PC-9 (cell line): Measurements from ENCODE around the gene SLC22A3. TPM values are rescaled to one million over a fixed set of nuclear protein-coding genes. Genes with fewer than 3 reads are reported as not detected.

Experiments
- BruUV-seq: library from RNA; stranded (reverse); fragments of 400-500 nt; replicated peaks from 2 replicates; lab custom pipeline; 2021; lab: Mats Ljungman, UMichigan
- CTCF ChIA-PET: fragments of 300-600 bp; sonication (Branson Sonifier 250); formaldehyde crosslinking; loops from one replicate; lab custom pipeline; 2022; ENCODE audit warnings: antibody characterized with exemption; lab: Charles Lee
- POLR2A ChIA-PET: fragments of 300-600 bp; sonication (Branson Sonifier 250); formaldehyde crosslinking; loops from one replicate; lab custom pipeline; 2022; ENCODE audit warnings: antibody characterized with exemption; ENCODE audit not compliant: unreplicated experiment; lab: Charles Lee
- DNase-seq, 2 experiments: peaks; one replicate each; pipeline versions ENCODE4 v3.0.0 to v3.0.0-alpha.2; 2015 to 2022; ENCODE audit warnings: mixed read lengths in 1 of 2
- H2AFZ ChIP-seq: fragments of 200-600 bp; sonication (generic); 2 replicates; pipeline ENCODE4 v1.8.1; 2017; ENCODE audit warnings: antibody characterized with exemption
- H3F3A ChIP-seq: fragments of 200-600 bp; sonication (generic); 2 replicates; pipeline ENCODE4 v1.8.1; 2017; ENCODE audit warnings: antibody characterized with exemption, mild to moderate bottlenecking, low read depth; ENCODE audit not compliant: insufficient read depth
- H3K27ac ChIP-seq: fragments of 200-600 bp; sonication (generic); 2 replicates; pipeline ENCODE4 v1.6.1; 2016; ENCODE audit warnings: mixed run types
- H3K27me3 ChIP-seq: fragments of 200-600 bp; sonication (generic); 2 replicates; pipeline ENCODE4 v1.6.1; 2016; ENCODE audit warnings: low read depth, mixed run types; ENCODE audit not compliant: insufficient read depth
- H3K36me3 ChIP-seq: fragments of 200-600 bp; sonication (generic); 2 replicates; pipeline ENCODE4 v1.6.1; 2016; ENCODE audit warnings: low read depth, mixed run types
- H3K4me1 ChIP-seq: fragments of 200-600 bp; sonication (generic); replicated peaks from 2 replicates; pipeline ENCODE4 v1.6.1; 2016; ENCODE audit warnings: mixed run types; ENCODE audit not compliant: insufficient read depth
- H3K4me2 ChIP-seq: fragments of 200-600 bp; sonication (generic); 2 replicates; pipeline ENCODE4 v1.6.1; 2017; ENCODE audit warnings: mixed run types
- H3K4me3 ChIP-seq: fragments of 200-600 bp; sonication (generic); 2 replicates; pipeline ENCODE4 v1.6.1; 2016; ENCODE audit warnings: mixed run types
- H3K79me2 ChIP-seq: fragments of 200-600 bp; sonication (generic); 2 replicates; pipeline ENCODE4 v1.6.1; 2017; ENCODE audit warnings: low read depth, mixed run types
- H3K9me2 ChIP-seq: fragments of 200-600 bp; sonication (generic); 2 replicates; pipeline ENCODE4 v1.8.1; 2017; ENCODE audit warnings: mild to moderate bottlenecking; ENCODE audit not compliant: insufficient read depth
- H3K9me3 ChIP-seq: fragments of 200-600 bp; sonication (generic); 2 replicates; pipeline ENCODE4 v1.8.1; 2016; ENCODE audit warnings: low read depth; ENCODE audit not compliant: insufficient read depth
- H4K20me1 ChIP-seq: fragments of 200-600 bp; sonication (generic); 2 replicates; pipeline ENCODE4 v1.8.1; 2017; ENCODE audit not compliant: insufficient read depth
- EZH2 ChIP-seq: fragments of 200-600 bp; sonication (generic); IDR thresholded peaks from 2 replicates; pipeline ENCODE4 v1.8.0; 2017; ENCODE audit warnings: antibody characterized with exemption, low read depth
- intact Hi-C: fragments of 100-400 bp; cut with micrococcal nuclease; formaldehyde crosslinking; loops from one replicate; pipeline ENCODE4 v1.10.0; 2022; ENCODE audit not compliant: unreplicated experiment
- total RNA-seq: library from RNA; stranded (reverse); gene quantifications from 2 replicates; pipeline ENCODE4 v1.2.3, GENCODE V29; 2021
- TF ChIP-seq, protein P1 (sequence below): fragments of 200-600 bp; sonication (generic); conservative IDR thresholded peaks from 2 replicates; pipeline ENCODE4 v1.6.1; 2017; ENCODE audit warnings: mixed run types, antibody characterized with exemption, mild to moderate bottlenecking, moderate library complexity

SLC22A3 gene
- total RNA-seq, 1 experiment from 2014 or later = not detected

DNA sequence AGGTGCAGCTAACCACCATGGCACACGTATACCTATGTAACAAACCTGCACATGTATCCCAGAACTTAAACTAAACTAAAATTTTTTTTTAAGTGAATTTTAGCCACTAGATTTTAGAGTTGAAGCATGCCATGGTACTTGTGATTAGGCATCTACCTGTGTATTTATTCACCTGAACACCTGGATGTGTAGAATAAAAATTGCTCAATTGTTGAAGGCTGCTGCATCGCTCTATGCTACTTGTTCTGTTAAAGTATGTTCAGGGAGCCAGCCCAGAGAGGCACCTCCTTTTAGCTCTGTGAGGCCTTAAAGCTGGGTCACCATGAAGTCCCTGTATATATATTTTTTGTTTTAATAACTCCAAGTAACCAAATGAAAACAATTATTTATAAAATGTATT is 28.3 kb downstream of the SLC22A3 start:
- no peaks in the 10 kb centered on the region for H3K27me3 ChIP-seq
- ChIA-PET POLR2A (no interaction called here), CTCF (no interaction called here)
- TF ChIP-seq EZH2 = no peak
- TF ChIP-seq, protein P1, sequence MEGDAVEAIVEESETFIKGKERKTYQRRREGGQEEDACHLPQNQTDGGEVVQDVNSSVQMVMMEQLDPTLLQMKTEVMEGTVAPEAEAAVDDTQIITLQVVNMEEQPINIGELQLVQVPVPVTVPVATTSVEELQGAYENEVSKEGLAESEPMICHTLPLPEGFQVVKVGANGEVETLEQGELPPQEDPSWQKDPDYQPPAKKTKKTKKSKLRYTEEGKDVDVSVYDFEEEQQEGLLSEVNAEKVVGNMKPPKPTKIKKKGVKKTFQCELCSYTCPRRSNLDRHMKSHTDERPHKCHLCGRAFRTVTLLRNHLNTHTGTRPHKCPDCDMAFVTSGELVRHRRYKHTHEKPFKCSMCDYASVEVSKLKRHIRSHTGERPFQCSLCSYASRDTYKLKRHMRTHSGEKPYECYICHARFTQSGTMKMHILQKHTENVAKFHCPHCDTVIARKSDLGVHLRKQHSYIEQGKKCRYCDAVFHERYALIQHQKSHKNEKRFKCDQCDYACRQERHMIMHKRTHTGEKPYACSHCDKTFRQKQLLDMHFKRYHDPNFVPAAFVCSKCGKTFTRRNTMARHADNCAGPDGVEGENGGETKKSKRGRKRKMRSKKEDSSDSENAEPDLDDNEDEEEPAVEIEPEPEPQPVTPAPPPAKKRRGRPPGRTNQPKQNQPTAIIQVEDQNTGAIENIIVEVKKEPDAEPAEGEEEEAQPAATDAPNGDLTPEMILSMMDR = no peak
- no peak overlapping the region for H3K27ac ChIP-seq
- BruUV-seq = no TSS peak
- no peak for DNase-seq
- H3K36me3 ChIP-seq = no peaks in the 10 kb centered on the region
- no peaks in the 10 kb centered on the region for H3K9me2 ChIP-seq
- no peak overlapping the region for H2AFZ ChIP-seq
- H3F3A ChIP-seq = no peaks in the 10 kb centered on the region
- H3K4me1 ChIP-seq = no peaks in the 10 kb centered on the region
- H3K79me2 ChIP-seq = no peaks in the 10 kb centered on the region
- intact Hi-C loops = no loop called here
- no peaks in the 10 kb centered on the region for H4K20me1 ChIP-seq
- no peaks in the 10 kb centered on the region for H3K9me3 ChIP-seq
- no peak overlapping the region for H3K4me2 ChIP-seq
- H3K4me3 ChIP-seq = no peak overlapping the region

GRCh38 chr6:160378218-160378617 is 30.0 kb downstream of the SLC22A3 start:
- Histone ChIP-seq H3K4me3 (no peak overlapping the region), H3K4me2 (no peak overlapping the region), H3K4me1 (no peaks in the 10 kb centered on the region), H3K9me3 (no peaks in the 10 kb centered on the region), H3K27me3 (no peaks in the 10 kb centered on the region), H3K36me3 (no peaks in the 10 kb centered on the region), H2AFZ (no peak overlapping the region), H3K9me2 (no peaks in the 10 kb centered on the region), H3F3A (no peaks in the 10 kb centered on the region), H3K79me2 (no peaks in the 10 kb centered on the region), H3K27ac (no peak overlapping the region), H4K20me1 (no peaks in the 10 kb centered on the region)
- BruUV-seq = no TSS peak
- ChIA-PET CTCF (no interaction called here), POLR2A (no interaction called here)
- intact Hi-C loops = no loop called here
- no peak for DNase-seq
- TF ChIP-seq EZH2 = no peak
- TF ChIP-seq, protein P1 = no peak

DNA sequence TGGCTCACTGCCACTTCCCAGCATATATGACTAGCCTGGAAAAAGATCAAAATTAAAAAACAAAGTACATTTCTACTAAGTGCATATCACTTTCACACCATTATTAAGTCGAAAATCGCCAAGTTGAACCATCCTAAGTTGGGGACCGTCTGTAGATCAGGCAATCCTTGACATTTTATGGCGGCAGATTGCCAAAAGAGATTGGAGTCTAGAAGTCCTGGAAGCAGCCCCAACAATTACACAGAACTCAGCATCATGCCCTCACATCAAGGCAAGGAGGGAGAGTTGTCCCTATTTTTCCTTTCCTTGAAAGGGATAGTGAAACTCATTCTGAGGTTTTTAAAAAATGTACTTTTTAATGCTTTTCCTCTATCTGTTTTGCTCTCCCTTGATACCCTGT is 30.7 kb downstream of the SLC22A3 start:
- H3K4me1 ChIP-seq = no peaks in the 10 kb centered on the region
- BruUV-seq = no TSS peak

More for the DNA sequence above, 30.7 kb downstream of the SLC22A3 start:
- no peaks in the 10 kb centered on the region for H4K20me1 ChIP-seq
- H3F3A ChIP-seq = no peaks in the 10 kb centered on the region
- H3K79me2 ChIP-seq = no peaks in the 10 kb centered on the region
- no peak for TF ChIP-seq EZH2
- TF ChIP-seq, protein P1 = no peak
- no peak for DNase-seq
- ChIA-PET POLR2A (no interaction called here), CTCF (no interaction called here)
- no peak overlapping the region for H3K4me3 ChIP-seq
- H2AFZ ChIP-seq = no peak overlapping the region
- no peaks in the 10 kb centered on the region for H3K9me3 ChIP-seq
- no peaks in the 10 kb centered on the region for H3K27me3 ChIP-seq
- no peak overlapping the region for H3K27ac ChIP-seq
- H3K4me2 ChIP-seq = no peak overlapping the region
- no peaks in the 10 kb centered on the region for H3K9me2 ChIP-seq
- H3K36me3 ChIP-seq = no peaks in the 10 kb centered on the region
- intact Hi-C loops = no loop called here
